ENCODE results near the gene FKBP10.

DNA sequence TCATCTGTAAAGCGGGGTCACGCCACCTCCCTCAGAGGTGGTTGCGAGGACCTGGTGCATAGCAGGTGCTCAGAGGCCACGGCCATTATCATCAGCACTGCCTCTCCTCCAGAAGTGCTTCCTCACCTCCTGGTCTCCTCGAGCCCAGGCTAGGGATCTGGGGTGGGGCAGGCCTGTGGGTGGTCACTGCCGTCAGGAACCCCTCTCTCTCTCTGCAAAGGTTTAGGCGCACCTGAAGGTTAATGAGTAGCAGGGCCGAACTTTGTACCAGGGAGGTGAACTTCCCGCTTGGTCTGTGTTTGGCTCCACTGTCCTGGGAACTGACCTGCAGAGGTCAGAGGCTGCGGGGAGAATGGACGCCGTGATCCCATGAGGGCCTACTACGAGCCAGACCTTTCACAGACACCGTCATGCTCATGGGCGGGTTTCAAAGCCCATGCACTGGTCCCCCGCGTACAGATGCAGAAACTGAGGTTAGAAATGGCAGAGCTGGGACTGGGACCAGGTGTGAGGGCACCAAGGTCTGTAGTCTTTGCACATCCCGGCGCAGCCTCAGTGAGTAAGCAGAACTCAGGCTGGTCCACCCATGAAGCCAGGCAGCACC is 40.1 kb upstream of the FKBP10 start:
- TF ChIP-seq, protein P1, sequence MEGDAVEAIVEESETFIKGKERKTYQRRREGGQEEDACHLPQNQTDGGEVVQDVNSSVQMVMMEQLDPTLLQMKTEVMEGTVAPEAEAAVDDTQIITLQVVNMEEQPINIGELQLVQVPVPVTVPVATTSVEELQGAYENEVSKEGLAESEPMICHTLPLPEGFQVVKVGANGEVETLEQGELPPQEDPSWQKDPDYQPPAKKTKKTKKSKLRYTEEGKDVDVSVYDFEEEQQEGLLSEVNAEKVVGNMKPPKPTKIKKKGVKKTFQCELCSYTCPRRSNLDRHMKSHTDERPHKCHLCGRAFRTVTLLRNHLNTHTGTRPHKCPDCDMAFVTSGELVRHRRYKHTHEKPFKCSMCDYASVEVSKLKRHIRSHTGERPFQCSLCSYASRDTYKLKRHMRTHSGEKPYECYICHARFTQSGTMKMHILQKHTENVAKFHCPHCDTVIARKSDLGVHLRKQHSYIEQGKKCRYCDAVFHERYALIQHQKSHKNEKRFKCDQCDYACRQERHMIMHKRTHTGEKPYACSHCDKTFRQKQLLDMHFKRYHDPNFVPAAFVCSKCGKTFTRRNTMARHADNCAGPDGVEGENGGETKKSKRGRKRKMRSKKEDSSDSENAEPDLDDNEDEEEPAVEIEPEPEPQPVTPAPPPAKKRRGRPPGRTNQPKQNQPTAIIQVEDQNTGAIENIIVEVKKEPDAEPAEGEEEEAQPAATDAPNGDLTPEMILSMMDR (conservative IDR thresholded peaks at IDR 0.05; ENCODE audit: low read depth, low read length), result no peak
- TF ChIP-seq EZH2 (IDR thresholded peaks at IDR 0.05; ENCODE audit: borderline replicate concordance, low read depth, low read length, poor library complexity, severe bottlenecking), result no peak

Measured in A673 (cell line).